Uterus (tissue), 2 donors: ENCODE results near the gene HOXB4.

Source experiments
- POLR2A ChIP-seq, 2 donors: fragments of 450-650 bp; IDR thresholded peaks; one replicate each; pipeline ENCODE4 v1.6.1; 2016; ENCODE audit warnings: antibody characterized with exemption in 2 of 2, mild to moderate bottlenecking in 1 of 2, moderate library complexity in 1 of 2
- TF ChIP-seq, protein P1 (sequence below), 4 experiments: fragments of 200-600 bp in 2 of 4; fragments of 450-650 bp in 2 of 4; sonication (generic) in 2 of 4; IDR thresholded peaks; one replicate each; pipeline ENCODE4 v1.5.1; 2016 to 2019; ENCODE audit warnings: antibody characterized with exemption in 4 of 4, mild to moderate bottlenecking in 2 of 4, moderate library complexity in 1 of 4

- TF ChIP-seq, protein P1, sequence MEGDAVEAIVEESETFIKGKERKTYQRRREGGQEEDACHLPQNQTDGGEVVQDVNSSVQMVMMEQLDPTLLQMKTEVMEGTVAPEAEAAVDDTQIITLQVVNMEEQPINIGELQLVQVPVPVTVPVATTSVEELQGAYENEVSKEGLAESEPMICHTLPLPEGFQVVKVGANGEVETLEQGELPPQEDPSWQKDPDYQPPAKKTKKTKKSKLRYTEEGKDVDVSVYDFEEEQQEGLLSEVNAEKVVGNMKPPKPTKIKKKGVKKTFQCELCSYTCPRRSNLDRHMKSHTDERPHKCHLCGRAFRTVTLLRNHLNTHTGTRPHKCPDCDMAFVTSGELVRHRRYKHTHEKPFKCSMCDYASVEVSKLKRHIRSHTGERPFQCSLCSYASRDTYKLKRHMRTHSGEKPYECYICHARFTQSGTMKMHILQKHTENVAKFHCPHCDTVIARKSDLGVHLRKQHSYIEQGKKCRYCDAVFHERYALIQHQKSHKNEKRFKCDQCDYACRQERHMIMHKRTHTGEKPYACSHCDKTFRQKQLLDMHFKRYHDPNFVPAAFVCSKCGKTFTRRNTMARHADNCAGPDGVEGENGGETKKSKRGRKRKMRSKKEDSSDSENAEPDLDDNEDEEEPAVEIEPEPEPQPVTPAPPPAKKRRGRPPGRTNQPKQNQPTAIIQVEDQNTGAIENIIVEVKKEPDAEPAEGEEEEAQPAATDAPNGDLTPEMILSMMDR (IDR thresholded peaks at IDR 0.05) = no peak
- no peak for TF ChIP-seq POLR2A (IDR thresholded peaks at IDR 0.05)
Observed at GRCh38 chr17:48571826-48572417, 6.2 kb downstream of the HOXB4 start.
